Measurements from ENCODE around the gene S100A7. TPM values are rescaled to one million over a fixed set of nuclear protein-coding genes. Genes with fewer than 3 reads are reported as not detected.
"Not testable (repeated sequence)": the region's sequence is repeated elsewhere in the genome, so short reads cannot be mapped to it uniquely, and the experiment has no call there.

The S100A7 gene
- total RNA-seq, 2 experiments from 2014 or later: not detected

DNA sequence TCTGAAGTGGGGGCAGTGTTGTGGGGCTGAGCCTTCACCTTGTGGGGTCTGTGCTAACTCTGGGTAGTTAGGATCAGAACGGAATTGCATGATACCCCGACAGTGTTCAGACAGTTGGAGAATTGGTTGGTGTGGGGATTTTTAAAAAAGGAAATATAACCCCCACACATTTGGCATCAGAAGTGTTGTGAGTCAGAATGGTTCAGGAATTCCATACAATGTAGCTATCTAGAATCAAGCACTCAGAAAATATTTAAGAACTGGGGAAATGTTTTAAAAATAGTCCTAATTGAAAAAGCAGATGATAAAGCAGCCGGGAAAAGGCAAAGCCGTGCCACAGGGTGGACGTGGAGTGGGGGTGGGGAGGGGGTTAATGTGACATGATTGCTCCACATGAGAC is 6.5 kb upstream of the S100A7 start:
- POLR2A ChIA-PET: no interaction called here
- Mint-ChIP-seq H3K9me3 (peaks cover 2% of the 10 kb centered on the region), H3K4me3 (no peak overlapping the region), H3K27me3 (peaks cover 27% of the 10 kb centered on the region), H3K36me3 (ENCODE audit: low read depth) (no peaks in the 10 kb centered on the region), H3K4me1 (peaks cover 5% of the 10 kb centered on the region), H3K27ac (no peak overlapping the region)
- CTCF ChIA-PET: interaction anchor here (1.1 to 2.0 kb wide), 5 partner anchors 22 to 114 kb away, joined by 3 to 11 read pairs (median 4); no protein-coding TSS in a partner anchor
- DNase-seq: no peak

GRCh38 chr1:153465811-153466636 is 5.6 kb upstream of the S100A7 start:
- ChIA-PET CTCF (interaction anchor here (0.8 to 2.0 kb wide), 9 partner anchors 9 to 150 kb away, joined by 3 to 11 read pairs (median 4); partner anchors contain the start of gene S100A14), POLR2A (no interaction called here)
- peaks cover 29% of the 10 kb centered on the region for H3K27me3 Mint-ChIP-seq
- peaks cover 5% of the 10 kb centered on the region for H3K4me1 Mint-ChIP-seq
- H3K9me3 Mint-ChIP-seq: no peaks in the 10 kb centered on the region
- no peaks in the 10 kb centered on the region for H3K36me3 Mint-ChIP-seq (ENCODE audit: low read depth)
- DNase-seq: peak; percentile 67
- H3K4me3 Mint-ChIP-seq: no peak overlapping the region
- no peak overlapping the region for H3K27ac Mint-ChIP-seq

DNA sequence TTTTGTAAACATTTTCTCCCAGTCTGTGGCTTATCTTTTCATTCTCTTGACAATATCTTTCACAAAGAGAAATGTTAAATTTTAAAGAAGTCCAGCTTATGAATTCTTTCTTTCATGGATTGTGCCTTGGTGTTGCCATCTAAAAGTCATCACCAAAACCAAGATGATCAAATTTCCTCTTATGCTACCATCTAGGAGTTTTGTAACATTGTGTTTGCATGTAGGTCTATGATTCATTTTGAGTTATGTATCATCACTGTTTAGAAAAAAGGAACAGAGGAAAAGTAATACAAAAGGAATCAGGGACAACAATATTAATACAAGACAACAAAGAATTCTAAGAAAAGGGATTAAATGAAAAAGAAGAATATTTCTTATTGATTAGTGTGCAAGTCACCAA is 2.3 kb upstream of the S100A7 start:
- H3K36me3 Mint-ChIP-seq (ENCODE audit: low read depth); DNase-seq; POLR2A ChIA-PET; H3K9me3 Mint-ChIP-seq; H3K4me3 Mint-ChIP-seq; CTCF ChIA-PET; H3K27ac Mint-ChIP-seq; H3K4me1 Mint-ChIP-seq: not testable (repeated sequence)
- peaks cover 25% of the 10 kb centered on the region for H3K27me3 Mint-ChIP-seq

GRCh38 chr1:153459655-153460054 is 796 bp downstream of the S100A7 start:
- ChIA-PET CTCF (no interaction called here), POLR2A (no interaction called here)
- Mint-ChIP-seq H3K9me3 (no peaks in the 10 kb centered on the region), H3K4me3 (no peak overlapping the region), H3K27ac (no peak overlapping the region), H3K27me3 (peaks cover 27% of the 10 kb centered on the region), H3K4me1 (no peaks in the 10 kb centered on the region), H3K36me3 (ENCODE audit: low read depth) (no peaks in the 10 kb centered on the region)
- no peak for DNase-seq

DNA sequence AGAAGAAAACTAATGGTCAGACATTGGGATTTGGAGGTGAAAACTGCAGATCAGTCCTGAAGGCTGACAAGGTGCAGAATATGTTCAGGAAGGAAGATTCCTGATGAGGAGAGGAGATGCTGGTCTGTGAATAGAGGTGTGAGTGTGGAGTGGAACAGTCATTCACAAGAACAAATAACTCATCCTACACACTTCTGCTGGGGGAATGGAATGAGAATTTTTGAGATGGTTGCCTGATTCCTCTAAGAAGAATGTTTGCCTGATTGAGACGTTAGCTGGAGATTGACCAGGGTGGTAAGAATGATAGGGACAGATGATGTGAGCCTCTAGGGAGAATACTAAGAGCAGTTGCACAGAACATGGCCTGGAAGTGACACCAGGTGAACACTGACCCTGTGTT is 4.1 kb downstream of the S100A7 start:
- no peak overlapping the region for H3K27ac Mint-ChIP-seq
- H3K27me3 Mint-ChIP-seq: peaks cover 18% of the 10 kb centered on the region
- no peak overlapping the region for H3K4me3 Mint-ChIP-seq
- no peak for DNase-seq
- CTCF ChIA-PET: interaction anchor here (0.8 kb wide), 1 partner anchor 9 kb away, joined by 3 read pairs; no protein-coding TSS in a partner anchor
- no peaks in the 10 kb centered on the region for H3K36me3 Mint-ChIP-seq (ENCODE audit: low read depth)
- H3K4me1 Mint-ChIP-seq: no peaks in the 10 kb centered on the region
- no peaks in the 10 kb centered on the region for H3K9me3 Mint-ChIP-seq
- POLR2A ChIA-PET: no interaction called here

DNA sequence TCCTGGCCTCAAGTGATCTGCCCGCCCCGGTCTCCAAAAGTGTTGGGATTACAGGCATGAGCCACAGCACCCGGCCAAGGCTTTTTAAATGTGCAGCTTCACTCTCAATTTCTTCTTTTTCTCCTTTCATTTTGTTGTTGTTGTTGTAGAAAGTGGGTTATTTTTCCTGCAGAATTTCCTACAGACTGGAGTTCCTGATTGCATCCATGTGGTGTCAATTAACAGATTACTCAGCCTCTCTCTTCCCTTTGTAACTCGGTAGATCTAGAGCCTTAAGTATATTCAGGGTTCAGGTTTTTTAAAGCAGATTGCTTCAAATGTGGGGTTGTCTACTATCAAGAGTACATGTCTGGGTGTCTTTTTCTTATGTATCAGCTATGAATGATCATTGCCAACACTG is 11.6 kb downstream of the S100A7 start:
- H3K27me3 Mint-ChIP-seq: peaks cover 24% of the 10 kb centered on the region
- DNase-seq; H3K4me3 Mint-ChIP-seq; POLR2A ChIA-PET; H3K9me3 Mint-ChIP-seq; H3K36me3 Mint-ChIP-seq (ENCODE audit: low read depth); H3K4me1 Mint-ChIP-seq; H3K27ac Mint-ChIP-seq; CTCF ChIA-PET: not testable (repeated sequence)

DNA sequence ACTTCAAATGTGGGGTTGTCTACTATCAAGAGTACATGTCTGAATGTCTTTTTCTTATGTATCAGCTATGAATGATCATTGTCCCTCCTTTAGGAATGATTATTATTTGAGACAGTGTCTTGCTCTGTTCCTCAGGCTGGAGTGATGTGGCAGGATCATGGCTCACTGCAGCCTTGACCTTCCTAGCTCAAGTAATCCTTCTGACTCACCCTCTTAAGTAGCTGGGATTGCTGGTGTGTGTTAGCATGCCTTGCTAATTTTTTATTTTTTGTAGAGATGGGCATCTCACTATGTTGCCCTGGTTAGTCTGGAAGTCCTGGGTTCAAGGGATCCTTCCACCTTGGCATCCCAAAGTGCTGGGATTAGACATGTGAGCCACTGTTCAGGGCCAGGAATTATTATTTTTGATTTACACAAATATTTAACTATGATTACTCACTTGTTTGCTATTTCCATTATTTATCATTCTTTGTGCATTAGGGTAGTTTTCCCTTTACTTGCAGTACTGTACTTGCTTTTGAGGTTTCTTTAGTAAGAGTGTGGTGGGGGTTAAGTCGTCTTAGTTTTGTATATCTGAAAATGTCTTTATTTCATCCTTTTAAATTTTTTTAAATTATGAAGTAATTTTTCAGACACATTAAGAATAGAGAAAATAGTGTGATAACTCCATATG is 12.8 kb downstream of the S100A7 start:
- Mint-ChIP-seq H3K36me3 (ENCODE audit: low read depth) (no peaks in the 10 kb centered on the region), H3K4me1 (no peaks in the 10 kb centered on the region), H3K4me3 (no peak overlapping the region), H3K27ac (no peak overlapping the region), H3K9me3 (no peaks in the 10 kb centered on the region), H3K27me3 (peaks cover 22% of the 10 kb centered on the region)
- ChIA-PET POLR2A (no interaction called here), CTCF (no interaction called here)
- DNase-seq: no peak

DNA sequence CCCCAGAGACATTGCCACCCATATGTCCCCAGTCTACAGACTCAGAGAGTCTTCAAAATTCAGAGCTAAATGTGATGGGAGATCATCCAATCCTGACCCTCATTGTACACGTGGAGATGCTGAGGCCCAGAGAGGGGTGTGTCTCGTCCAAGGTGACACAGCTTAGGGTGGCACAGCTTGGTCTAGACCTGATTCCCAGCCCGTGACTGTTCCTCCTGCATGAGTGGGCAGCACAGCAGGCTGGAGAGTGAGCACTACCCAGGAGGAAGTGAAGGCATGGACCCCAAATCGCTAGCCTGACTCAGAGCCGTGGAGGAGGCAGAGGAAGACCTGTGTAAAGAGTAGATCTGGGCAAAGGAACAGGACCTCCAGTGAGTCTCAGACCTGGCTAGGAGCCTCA is 16.4 kb downstream of the S100A7 start:
- POLR2A ChIA-PET: no interaction called here
- no peak for DNase-seq

GRCh38 chr1:153443486-153443885 is 17.0 kb downstream of the S100A7 start:
- H3K27ac Mint-ChIP-seq: no peak overlapping the region
- H3K9me3 Mint-ChIP-seq: no peaks in the 10 kb centered on the region
- no peak for DNase-seq
- H3K36me3 Mint-ChIP-seq (ENCODE audit: low read depth): no peaks in the 10 kb centered on the region
- ChIA-PET POLR2A (no interaction called here), CTCF (no interaction called here)
- no peak overlapping the region for H3K4me3 Mint-ChIP-seq
- H3K4me1 Mint-ChIP-seq: no peaks in the 10 kb centered on the region
- peaks cover 11% of the 10 kb centered on the region for H3K27me3 Mint-ChIP-seq

More for the DNA sequence above, 16.4 kb downstream of the S100A7 start:
- no peaks in the 10 kb centered on the region for H3K9me3 Mint-ChIP-seq
- H3K27me3 Mint-ChIP-seq: peaks cover 13% of the 10 kb centered on the region
- CTCF ChIA-PET: no interaction called here
- H3K27ac Mint-ChIP-seq: no peak overlapping the region
- H3K4me1 Mint-ChIP-seq: no peaks in the 10 kb centered on the region
- no peak overlapping the region for H3K4me3 Mint-ChIP-seq
- no peaks in the 10 kb centered on the region for H3K36me3 Mint-ChIP-seq (ENCODE audit: low read depth)

DNA sequence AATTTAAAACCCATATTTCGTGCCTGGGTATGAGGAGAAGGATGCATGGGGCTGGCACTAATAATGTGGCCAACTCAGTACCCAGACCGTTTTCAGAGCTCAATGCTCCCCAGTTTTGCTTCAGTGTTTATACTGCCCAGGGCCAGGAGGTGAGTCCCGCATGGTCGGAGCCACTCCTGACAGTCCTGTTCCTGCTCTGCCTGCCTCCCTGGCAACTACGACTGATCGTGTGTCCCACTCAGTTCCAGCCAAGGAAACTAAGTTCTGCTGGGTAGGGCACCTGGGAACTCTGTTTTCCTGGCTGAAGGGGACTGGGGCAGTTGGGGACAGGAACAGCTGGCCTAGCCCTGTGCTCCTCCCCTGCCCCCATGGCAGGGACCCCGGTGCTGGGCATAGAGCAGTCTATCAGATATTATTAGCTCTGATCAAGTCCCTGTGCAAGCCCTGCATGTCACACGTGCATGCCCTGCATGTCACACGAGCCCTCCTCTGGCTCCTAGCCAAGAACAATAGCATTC is 19.2 kb downstream of the S100A7 start:
- Mint-ChIP-seq H3K27me3 (peaks cover 7% of the 10 kb centered on the region), H3K4me1 (no peaks in the 10 kb centered on the region), H3K9me3 (no peaks in the 10 kb centered on the region), H3K27ac (no peak overlapping the region), H3K4me3 (no peak overlapping the region), H3K36me3 (ENCODE audit: low read depth) (no peaks in the 10 kb centered on the region)
- ChIA-PET CTCF (no interaction called here), POLR2A (no interaction called here)
- no peak for DNase-seq

DNA sequence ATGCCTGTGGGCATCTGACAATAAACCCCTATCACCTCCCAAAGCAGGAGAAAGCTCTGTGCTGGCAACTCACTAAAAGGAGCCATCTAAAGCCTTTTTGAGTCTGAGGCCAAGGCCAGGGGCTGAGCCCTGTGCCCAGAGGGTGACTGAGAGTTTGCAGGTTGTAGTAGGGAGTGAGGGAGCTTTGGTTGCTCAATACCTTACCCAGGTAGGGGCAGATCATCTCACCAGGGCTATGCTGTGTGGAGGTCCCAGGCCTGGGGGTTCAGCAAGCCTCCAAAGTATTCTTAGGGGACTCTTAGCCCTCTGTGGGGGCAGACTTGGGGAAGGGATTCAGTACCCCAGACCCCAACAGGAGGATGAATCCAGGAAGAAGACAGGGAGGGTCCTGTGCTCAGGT is 21.2 kb downstream of the S100A7 start:
- Mint-ChIP-seq H3K27ac (no peak overlapping the region), H3K9me3 (no peaks in the 10 kb centered on the region), H3K4me1 (no peaks in the 10 kb centered on the region), H3K36me3 (ENCODE audit: low read depth) (no peaks in the 10 kb centered on the region), H3K27me3 (peaks cover 7% of the 10 kb centered on the region), H3K4me3 (no peak overlapping the region)
- CTCF ChIA-PET: no interaction called here
- DNase-seq: no peak
- POLR2A ChIA-PET: no interaction called here

- H3K27ac Mint-ChIP-seq: no peak overlapping the region
- no peak for DNase-seq
- no peaks in the 10 kb centered on the region for H3K36me3 Mint-ChIP-seq (ENCODE audit: low read depth)
- CTCF ChIA-PET: no interaction called here
- H3K4me3 Mint-ChIP-seq: no peak overlapping the region
- POLR2A ChIA-PET: no interaction called here
- H3K27me3 Mint-ChIP-seq: peaks cover 3% of the 10 kb centered on the region
- no peaks in the 10 kb centered on the region for H3K9me3 Mint-ChIP-seq
- H3K4me1 Mint-ChIP-seq: no peaks in the 10 kb centered on the region
Measured at GRCh38 chr1:153438599-153438998, 21.9 kb downstream of the S100A7 start.

- no peak overlapping the region for H3K27ac Mint-ChIP-seq
- H3K36me3 Mint-ChIP-seq (ENCODE audit: low read depth): no peaks in the 10 kb centered on the region
- CTCF ChIA-PET: no interaction called here
- H3K4me3 Mint-ChIP-seq: no peak overlapping the region
- H3K9me3 Mint-ChIP-seq: no peaks in the 10 kb centered on the region
- H3K27me3 Mint-ChIP-seq: peaks cover 3% of the 10 kb centered on the region
- DNase-seq: no peak
- H3K4me1 Mint-ChIP-seq: no peaks in the 10 kb centered on the region
- POLR2A ChIA-PET: no interaction called here
Measured at GRCh38 chr1:153437236-153437635, 23.2 kb downstream of the S100A7 start.
